ENCODE data around the gene TRA2A.
"Not testable (repeated sequence)": the region's sequence is repeated elsewhere in the genome, so short reads cannot be mapped to it uniquely, and the experiment has no call there.

The TRA2A gene

DNA sequence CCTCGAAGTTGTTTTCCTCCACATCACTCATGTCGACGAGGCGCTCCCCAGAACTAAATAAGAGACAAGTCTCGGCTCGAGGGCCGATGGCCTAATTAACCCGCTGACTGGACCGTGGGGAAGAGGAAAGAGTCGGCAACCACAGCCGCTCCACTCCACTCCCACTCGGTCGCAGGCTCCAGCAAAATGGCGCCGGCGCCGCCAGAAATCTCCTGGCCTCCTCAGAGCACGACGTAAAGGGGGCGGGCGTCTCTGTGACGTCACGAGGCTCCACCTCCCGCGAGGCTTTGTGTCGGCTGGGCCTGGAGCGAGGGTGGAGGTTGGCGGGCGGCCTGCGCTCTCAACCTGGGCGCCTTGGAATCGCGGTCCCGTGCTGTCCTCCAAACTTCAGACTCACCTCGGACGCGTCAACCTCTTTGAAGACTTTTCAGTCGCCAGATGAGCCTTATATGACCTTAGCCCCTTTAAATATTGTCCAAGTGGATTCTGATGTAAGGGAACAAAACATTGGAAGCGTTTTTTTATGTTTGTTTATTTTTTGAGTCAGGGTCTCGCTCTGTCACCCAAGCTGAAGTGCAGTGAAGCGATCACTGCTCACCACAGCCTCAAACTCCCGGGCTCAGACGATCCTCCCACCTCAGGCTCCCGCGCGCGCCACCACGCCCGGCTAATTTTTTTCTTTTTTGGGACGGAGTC, at the start of gene TRA2A:
TSS of gene TRA2A (minus strand) at position 188 of the 696 bp plus-strand sequence. CDS start at position 31, 157 bp downstream.
- peak; percentile 95 for DNase-seq (ENCODE audit: low spot score)

DNA sequence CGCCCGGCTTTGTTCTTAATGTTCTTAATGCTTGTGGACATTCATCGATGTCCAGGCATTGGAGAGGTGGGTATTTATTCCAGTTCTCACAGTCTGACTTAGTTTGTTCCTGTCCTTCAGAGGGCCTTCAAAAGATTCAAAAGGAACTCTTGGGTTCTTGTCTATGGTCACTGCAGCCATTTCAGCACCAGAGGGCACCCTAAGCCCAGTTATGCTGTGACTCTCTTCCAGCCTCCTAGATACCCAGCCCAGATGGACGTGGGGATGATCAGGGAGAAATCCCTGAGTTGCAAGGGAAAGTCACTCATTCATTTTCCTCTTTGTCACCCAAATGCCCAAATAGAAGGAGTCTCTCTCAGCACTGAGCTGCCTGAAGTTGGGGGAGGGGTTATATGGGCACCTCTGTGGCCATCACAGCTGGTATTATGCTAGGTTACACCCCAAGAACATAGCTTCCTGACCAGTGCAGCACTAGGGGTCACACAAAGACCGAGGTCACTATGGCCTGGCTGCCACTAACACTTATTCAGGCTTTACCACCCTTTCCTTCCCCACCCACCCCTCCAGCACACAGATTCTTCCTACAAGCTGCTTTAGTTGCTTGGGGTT, 38.9 kb upstream of the TRA2A start:
- peak; percentile 74 for DNase-seq (ENCODE audit: low spot score)

DNA sequence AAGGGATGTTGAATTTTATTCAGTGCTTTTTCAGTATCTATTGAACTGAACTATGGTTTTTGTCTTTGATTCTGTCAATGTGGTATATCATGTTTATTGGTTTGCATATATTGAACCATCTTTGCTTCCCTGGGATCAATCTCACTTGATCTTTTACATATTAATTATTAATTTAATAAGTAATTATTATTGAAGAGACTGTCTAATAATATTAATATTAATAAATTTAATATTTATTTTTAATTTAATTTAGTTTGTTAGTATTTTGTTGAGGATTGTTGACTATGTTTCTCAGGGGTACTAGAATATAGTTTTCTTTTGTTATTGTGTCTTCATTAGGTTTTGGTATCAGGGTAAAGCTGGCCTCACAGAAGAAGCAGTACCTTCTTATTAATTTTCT, 26.5 kb upstream of the TRA2A start:
- DNase-seq (ENCODE audit: low spot score) = no peak

DNA sequence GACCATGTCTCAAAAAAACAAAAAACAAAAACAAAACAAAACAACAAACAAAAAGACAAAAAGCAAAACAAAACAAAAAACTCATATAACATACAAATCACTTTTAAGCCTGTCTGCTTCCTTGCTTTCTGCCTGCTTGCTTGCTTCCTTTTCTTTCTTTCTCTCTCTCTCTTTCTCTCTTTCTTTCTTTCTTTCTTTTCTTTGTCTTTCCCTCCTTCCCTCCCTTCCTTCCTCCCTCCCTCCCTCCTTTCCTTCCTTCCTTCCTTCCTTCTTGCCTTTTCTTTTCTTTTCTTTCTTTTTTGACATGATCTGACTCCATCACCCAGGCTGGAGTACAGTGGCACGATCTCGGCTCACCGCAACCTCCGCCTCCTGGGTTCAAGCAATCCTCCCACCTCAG, 15.9 kb upstream of the TRA2A start:
- no peak for DNase-seq (ENCODE audit: low spot score)

DNA sequence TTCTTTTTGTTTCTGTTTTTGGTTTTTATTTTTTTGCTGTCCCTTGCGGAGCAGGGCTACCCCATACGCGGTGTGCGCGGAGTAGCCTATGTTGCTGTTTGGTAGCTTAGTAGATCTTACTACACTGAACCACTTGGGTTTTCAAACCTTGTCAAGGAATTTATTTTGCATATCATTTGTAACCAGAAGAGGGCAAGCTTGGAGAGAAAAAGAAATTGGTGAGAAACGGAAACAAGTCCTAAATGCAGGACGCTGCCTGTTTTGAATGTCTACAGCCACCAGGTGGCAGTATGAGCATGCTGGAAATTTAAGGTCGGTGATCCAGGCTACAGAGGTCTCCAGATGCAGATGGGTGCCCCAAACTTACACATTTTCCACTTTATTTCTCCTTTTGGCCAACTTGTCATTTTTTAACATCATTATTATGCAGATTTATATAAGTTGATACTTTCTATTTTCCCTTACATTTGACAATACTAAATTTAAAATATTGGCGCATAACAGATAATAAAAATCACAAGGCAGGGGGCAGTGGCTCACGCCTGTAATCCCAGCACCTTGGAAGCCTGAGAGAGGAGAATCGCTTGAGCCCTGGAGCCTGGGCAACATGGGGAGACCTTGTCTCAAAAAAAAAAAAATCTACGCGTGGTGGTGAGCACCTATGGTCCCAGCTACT, 15.3 kb upstream of the TRA2A start:
- peak; percentile 86 for DNase-seq (ENCODE audit: low spot score)

DNA sequence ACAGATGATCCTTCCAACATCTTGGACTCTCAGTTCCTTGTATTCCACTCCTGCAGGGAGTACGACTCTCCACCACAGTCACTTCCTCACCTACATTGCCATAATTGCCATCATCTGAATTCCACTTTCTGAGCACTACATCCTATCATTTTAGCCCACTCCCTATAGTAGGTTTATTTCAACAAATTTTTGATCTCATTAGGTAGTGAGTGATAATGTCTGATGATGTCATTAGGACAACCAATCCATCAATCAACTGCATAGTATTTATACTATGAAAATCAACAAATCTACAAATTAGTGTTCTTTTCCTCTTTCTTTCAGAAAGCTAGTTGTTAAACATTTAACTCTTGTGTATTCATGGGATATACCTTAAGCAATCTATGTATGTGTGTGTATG, 13.7 kb upstream of the TRA2A start:
- DNase-seq (ENCODE audit: low spot score) = no peak

DNA sequence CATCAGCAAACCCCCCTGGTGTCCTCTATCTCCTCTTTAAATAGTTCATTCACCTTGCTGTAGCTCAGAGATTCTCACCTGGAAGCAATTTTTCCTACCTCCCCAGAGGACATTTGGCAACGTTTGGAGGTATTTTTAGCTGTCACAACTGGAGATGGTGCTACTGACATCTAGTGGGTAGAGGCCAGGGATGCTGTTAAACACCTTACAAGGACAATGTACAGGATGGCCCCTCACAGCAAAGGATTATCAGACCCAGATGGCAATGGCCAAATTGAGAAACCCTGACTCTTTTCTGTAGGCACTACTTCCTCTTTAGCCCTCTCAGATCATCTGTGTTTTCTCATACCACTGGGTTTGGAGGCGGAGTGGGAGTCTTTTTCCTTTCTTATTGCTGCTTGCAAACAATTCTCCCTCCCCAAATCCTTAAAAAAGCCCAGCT, 13.2 kb upstream of the TRA2A start:
- peak; percentile 34 for DNase-seq (ENCODE audit: low spot score)

DNA sequence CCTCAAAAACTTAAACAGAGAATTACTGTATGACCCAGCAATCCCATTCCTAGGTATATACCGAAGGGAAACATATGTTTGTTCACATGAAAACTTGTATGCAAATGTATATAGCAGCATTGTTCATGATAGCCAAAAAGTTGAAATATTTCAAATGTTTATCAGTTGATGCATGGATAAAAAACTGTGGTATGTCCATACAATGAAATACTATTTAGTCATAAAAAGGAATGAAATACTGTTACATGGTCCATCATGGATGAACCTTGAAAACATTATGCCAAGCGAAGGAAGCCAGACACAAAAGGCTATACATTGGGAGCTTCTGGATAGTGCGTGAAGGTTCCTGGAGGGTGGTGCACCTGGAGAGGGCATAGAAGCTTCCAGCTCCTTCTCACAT, 11.0 kb upstream of the TRA2A start:
- DNase-seq (ENCODE audit: low spot score) = no peak

DNA sequence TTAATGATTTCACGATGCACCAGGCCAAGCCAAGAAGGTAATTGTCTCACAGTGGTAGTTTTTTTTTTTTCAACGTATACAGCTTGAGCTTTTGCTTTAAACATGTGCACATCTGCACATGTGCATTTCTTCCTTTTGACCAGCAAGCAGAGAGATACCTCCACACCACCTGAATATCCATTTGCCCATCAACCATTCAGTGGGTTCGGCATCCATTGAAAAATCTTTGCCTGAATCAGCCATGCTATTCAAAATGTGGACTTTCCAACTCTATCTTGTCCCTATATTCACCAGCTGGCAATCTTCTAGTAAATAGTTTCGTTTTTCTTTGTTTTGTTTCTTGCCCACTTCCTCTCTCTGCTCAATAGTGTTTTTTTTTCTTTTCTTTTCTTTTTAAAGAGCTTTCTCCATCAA, 7.7 kb upstream of the TRA2A start:
- DNase-seq (ENCODE audit: low spot score) = no peak

DNA sequence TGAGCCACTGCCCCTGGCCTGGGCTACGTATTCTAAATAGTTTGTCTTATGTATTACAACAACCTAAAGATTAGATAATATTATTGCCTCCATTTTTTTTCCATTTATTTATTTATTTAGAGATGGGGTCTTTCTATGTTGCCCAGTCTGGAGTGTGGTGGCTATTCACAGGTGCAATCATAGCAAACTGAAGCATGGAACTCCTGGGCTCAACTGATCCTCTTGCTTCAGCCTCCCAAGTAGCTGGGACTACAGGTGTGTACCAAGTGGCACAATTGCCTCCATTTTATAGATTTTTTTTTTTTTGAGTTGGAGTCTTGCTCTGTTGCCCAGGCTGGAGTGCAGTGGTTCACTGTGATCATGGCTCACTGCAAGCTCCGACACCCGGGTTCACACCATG, 6.5 kb upstream of the TRA2A start:
- DNase-seq (ENCODE audit: low spot score) = no peak

DNA sequence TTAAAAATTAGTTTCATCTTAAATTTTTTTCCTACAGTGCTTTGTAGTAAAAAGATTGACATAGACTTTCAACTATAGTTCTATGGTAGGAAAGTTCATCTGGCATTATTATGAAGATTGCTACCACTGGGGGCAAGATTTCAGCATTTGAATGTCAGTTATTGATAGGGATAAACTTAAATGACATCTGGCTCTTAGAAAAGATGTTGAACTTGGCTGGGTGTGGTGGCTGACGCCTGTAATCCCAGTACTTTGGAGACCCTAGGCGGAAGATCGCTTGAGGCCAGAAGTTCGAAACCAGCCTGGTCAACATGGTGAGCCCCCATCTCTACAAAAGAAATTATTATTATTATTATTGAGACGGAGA, 1.4 kb upstream of the TRA2A start:
- no peak for DNase-seq (ENCODE audit: low spot score)

DNA sequence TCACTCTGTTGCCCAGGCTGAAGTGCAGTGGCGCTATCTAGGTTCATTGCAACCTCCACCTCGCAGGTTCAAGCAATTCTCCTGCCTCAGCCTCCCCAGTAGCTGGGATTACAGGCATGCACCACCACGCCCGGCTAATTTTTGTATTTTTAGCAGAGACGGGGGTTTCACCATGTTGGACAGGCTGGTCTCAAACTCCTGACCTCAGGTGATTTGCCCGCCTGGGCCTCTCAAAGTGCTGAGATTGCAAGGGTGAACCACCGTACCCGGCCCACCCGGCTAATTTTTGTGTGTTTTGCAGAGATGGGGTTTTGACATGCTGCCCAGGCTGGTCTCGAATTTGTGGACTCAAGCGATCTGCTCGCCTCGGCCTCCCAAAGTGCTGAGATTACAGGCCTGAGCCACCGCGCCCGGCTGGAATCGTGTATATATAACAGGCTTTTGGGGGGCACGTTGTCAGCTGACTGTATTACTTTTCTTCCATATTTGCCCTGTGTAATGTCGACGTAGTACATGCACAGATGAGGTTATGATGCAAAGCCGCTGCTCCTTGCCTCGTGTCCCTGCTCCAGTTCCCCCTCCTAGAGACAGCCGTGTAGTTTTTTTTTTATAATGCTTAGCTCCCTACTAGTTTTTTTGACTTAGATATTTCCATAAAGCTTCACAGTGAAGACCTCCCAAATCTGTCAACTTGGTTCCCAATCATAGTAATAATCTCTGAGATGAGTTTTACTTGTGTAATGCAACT, 883 bp upstream of the TRA2A start:
- no peak for DNase-seq (ENCODE audit: low spot score)

DNA sequence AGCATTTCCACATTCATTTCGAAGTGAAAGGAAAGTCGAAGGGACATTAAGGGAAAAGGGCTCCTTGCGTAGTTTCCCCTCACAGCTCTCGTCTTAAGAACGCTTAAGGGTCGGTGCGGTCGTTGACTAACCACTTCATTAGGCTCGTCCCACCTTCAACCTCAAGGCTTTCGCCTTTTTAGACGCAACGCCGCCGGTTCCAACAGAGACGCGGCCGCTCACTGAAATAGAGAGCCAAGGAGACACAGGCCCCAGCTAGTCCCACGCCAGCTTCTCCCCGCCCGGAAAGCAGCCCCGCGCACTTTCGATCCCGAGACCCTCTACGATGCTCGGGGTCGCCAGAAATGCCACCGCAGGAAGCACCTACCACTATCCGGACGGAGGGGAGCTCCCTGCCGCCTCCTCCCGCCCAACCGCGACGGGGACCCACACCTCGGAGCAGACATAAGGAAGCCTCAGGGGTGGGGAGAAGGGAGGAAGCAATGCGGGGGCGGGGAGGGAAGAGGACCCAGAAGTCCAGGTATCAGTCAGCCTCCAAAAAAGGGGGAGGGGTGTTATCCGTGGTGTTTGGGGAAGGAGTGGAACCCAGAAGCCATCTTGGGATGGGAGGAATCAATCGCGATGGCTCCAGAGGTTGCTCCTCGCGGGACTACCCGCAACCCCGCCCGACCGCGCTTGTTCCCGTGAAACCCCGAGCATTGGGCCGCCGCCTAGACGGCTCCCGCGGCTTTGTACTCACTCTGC, 559 bp downstream of the TRA2A start:
- DNase-seq (ENCODE audit: low spot score) = peak; percentile 54

DNA sequence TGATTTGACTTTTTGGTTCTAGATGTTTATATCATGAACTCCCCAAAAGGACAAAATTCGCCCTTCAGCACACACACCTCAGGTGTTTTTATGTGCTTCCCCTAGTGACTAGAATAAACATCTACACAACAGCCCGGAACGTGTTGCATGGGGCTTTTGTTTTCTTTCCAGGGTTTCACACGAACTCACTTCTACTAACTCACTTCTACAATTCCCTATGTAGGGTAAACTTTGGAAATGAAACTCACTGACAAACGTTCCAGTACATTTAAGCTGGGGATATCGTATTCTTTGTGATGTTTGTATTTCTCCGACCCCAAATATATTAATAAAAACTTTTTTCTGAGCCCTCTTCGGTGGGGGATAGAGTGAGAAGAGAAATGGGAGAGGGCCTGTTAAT, 1.4 kb downstream of the TRA2A start:
- peak; percentile 71 for DNase-seq (ENCODE audit: low spot score)

DNA sequence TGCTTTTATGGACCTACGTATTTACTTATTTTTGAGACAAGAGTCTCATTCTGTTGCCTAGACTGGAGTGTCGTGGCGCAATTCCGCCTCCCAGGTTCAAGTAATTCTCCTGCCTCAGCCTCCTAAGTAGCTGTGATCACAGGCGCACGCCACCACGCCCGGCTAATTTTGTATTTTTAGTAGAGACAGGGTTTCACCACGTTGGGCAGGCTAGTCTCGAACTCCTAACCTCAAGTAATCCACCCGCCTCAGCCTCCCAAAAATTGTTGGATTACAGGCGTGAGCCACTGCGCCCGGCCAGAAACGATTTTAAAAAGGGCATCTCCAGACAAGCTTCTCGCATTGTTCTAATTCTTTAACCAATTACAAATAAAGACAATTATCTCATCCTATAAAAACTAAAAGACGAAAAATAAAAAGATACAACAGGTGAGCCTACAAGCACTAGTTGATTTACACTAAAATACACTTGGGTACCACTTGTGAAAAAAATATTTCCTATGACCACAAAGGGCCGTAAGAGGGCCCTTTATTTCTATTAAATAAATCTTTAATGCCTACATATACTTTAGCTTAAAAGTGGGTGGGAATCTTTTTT, 2.4 kb downstream of the TRA2A start:
- DNase-seq (ENCODE audit: low spot score) = no peak

DNA sequence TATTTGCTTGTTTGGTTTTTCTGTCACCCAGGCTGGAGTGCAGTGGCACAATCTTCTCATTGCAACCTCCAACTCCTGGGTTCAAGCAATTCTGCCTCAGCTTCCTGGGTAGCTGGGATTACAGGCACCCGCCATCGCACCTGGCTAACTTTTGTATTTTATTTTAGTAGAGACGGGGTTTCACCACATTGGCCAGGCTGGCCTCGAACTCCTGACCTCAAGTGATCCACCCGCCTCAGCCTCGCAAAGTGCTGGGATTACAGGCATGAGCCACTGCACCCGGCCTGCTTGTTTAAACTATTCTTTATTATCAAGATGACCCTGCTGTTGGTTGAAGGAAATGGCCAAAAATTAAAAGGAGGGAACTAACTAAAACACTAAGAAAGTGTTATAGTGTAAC, 6.2 kb downstream of the TRA2A start:
- not testable (repeated sequence) for DNase-seq (ENCODE audit: low spot score)

DNA sequence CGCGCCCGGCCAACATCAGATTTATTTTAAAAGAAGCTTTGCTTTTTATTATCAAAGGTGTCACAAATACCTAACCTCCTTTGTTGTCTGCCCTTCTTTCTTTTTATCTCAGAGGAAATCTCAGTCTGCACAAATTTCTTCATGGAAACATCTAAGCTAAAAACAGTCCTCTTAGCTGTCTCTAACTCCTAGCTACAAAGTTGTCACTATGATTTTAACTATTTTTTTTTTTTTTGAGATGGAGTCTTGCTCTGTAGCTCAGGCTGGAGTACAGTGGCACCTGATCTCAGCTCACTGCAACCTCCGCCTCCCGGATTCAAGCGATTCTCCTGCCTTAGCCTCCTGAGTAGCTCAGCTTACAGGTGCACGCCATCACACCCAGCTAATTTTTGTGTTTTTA, 7.3 kb downstream of the TRA2A start:
- no peak for DNase-seq (ENCODE audit: low spot score)

DNA sequence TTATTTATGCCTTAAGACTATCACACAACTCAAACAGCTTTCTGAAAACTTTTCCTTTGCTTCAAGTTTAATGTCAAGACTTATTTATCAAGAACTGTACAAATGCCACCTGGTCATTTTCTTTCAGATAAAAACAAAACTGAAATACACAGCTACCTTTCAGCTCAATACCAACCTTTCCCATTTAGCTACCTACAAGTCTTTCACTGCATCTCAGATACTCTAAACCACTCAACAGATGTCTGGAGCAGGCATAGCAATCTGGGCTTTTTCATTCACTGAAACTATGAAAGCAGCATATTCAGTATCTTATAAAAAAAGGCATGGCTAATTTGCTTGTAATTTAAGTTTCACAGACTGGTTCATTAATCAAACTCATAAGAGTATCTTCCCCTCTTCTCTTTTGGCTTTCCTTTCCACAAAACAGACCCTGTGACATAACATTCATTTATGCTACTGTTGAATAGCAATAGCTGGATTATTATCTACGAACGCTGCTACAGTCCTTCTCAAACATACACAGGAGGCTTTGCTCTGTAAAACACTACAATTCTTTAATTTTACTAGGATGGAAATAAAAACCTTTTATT, 8.2 kb downstream of the TRA2A start:
- DNase-seq (ENCODE audit: low spot score) = no peak

DNA sequence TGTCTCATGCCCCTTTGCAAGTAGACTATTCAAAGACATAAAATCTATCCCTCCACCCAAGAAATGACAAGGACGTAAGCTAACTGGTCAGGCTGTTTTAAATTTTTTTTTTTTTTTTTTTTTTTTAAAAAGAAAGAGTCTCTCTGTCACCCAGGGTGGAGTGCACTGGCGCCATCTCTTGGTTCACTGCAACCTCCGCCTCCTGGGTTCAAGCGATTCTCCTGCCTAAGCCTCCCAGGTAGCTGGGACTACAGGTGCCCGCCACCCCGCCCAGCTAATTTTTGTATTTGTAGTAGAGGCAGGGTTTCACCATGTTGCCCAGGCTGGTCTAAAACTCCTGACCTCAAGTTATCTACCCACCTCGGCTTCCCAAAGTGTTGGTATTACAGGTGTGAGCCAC, 11.2 kb downstream of the TRA2A start:
- DNase-seq (ENCODE audit: low spot score) = no peak

DNA sequence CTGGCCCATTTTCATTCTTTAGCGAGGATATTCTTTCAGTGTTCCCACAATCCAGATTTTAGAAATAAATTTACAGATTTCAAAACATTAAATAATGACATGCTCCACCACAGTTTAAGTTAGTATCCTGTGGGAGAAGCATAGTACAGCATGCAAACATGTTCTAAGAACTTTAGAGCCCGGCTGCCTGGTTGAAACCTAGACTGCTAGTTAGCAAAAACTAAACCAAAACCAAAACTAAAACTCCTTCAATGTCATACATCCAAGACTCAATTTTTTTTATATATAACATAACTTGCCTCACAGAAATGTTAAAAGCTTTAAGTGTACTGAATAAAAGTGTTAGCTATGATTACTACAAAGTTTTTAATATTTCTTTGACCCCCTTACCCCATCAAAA, 17.0 kb downstream of the TRA2A start:
- no peak for DNase-seq (ENCODE audit: low spot score)

DNA sequence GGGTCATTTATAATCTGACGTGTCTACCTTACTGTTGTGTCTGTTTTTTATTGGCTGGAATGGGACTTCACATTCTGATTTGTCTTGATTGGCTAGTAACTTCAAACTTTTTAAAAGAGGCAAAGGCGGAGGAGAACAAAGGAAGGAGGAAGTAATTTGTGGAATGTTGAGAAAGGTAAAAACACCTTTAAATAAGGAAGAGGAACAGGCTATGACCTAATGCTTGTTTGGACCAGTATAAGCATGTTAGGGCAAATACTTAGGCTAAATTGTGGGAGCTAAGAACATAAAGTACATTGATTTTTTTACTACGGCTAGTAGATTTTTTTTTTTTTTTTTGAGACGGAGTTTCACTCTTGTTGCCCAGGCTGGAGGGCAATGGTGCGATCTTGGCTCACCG, 18.0 kb downstream of the TRA2A start:
- not testable (repeated sequence) for DNase-seq (ENCODE audit: low spot score)

All from germinal center (tissue), 1 donor.